Trophoblast cell (in vitro differentiated cells and primary cell): ENCODE data around the gene KRTAP19-8.

ENCODE experiments used
- DNase-seq, 2 donors: peaks; one replicate each; pipeline ENCODE4 v3.0.0-alpha.2; 2016
- H2AFZ ChIP-seq: 2 replicates; pipeline ENCODE4 v1.6.1; 2013; ENCODE audit warnings: low read length, moderate library complexity, mild to moderate bottlenecking; ENCODE audit not compliant: insufficient read depth, poor library complexity
- H2AK5ac ChIP-seq: 2 replicates; pipeline ENCODE4 v1.6.1; 2013; ENCODE audit warnings: mild to moderate bottlenecking, low read length
- H2BK120ac ChIP-seq: 2 replicates; pipeline ENCODE4 v1.6.1; 2013; ENCODE audit warnings: low read length, mild to moderate bottlenecking, moderate library complexity; ENCODE audit not compliant: insufficient read depth, poor library complexity
- H2BK12ac ChIP-seq: 2 replicates; pipeline ENCODE4 v1.6.1; 2013; ENCODE audit warnings: mild to moderate bottlenecking, low read length, moderate library complexity
- H2BK5ac ChIP-seq: 2 replicates; pipeline ENCODE4 v1.6.1; 2013; ENCODE audit warnings: low read length, low read depth, moderate library complexity, mild to moderate bottlenecking; ENCODE audit not compliant: poor library complexity
- H3K14ac ChIP-seq: 2 replicates; pipeline ENCODE4 v1.6.1; 2013; ENCODE audit warnings: mild to moderate bottlenecking, low read length
- H3K18ac ChIP-seq: 2 replicates; pipeline ENCODE4 v1.6.1; 2013; ENCODE audit warnings: mild to moderate bottlenecking, low read length
- H3K23ac ChIP-seq: 2 replicates; pipeline ENCODE4 v1.6.1; 2013; ENCODE audit warnings: low read length
- H3K27ac ChIP-seq: 2 replicates; pipeline ENCODE4 v1.5.1; 2013; ENCODE audit warnings: low read depth, mild to moderate bottlenecking, inconsistent platforms, low read length, moderate library complexity
- H3K27me3 ChIP-seq: 2 replicates; pipeline ENCODE4 v1.6.1; 2013; ENCODE audit warnings: inconsistent platforms, mild to moderate bottlenecking, low read length, moderate library complexity; ENCODE audit not compliant: insufficient read depth
- H3K36me3 ChIP-seq, 2 experiments: 1 replicate in 1 of 2; 2 replicates in 1 of 2; pipeline ENCODE4 v1.6.1; 2013; ENCODE audit warnings: low read length in 2 of 2, mild to moderate bottlenecking in 2 of 2, moderate library complexity in 1 of 2; ENCODE audit not compliant: insufficient read depth in 2 of 2, control insufficient read depth in 1 of 2
- H3K4ac ChIP-seq: 2 replicates; pipeline ENCODE4 v1.6.1; 2013; ENCODE audit warnings: low read depth, mild to moderate bottlenecking, low read length, moderate library complexity
- H3K4me1 ChIP-seq, 2 experiments: 1 replicate in 1 of 2; 2 replicates in 1 of 2; pipeline ENCODE4 v1.6.1; 2013; ENCODE audit warnings: low read length in 2 of 2, mild to moderate bottlenecking in 2 of 2, moderate library complexity in 1 of 2; ENCODE audit not compliant: insufficient read depth in 2 of 2, control insufficient read depth in 1 of 2
- H3K4me2 ChIP-seq: 2 replicates; pipeline ENCODE4 v1.6.1; 2013; ENCODE audit warnings: inconsistent platforms, mild to moderate bottlenecking, low read length, moderate library complexity
- H3K4me3 ChIP-seq: 2 replicates; pipeline ENCODE4 v1.5.1; 2013; ENCODE audit warnings: mild to moderate bottlenecking, low read depth, low read length, inconsistent platforms
- H3K79me1 ChIP-seq: one replicate; pipeline ENCODE4 v1.6.1; 2013; ENCODE audit warnings: low read length
- H3K79me2 ChIP-seq: 2 replicates; pipeline ENCODE4 v1.6.1; 2013; ENCODE audit warnings: low read length, mild to moderate bottlenecking; ENCODE audit not compliant: control insufficient read depth, insufficient read depth, poor library complexity
- H3K9ac ChIP-seq: 2 replicates; pipeline ENCODE4 v1.6.1; 2013; ENCODE audit warnings: mild to moderate bottlenecking, low read length
- H3K9me3 ChIP-seq: 2 replicates; pipeline ENCODE4 v1.6.1; 2013; ENCODE audit warnings: low read depth, mild to moderate bottlenecking, control low read depth, inconsistent platforms, low read length; ENCODE audit not compliant: insufficient read depth
- H4K12ac ChIP-seq: 2 replicates; pipeline ENCODE4 v1.6.1; 2013; ENCODE audit warnings: low read depth, mild to moderate bottlenecking, low read length, moderate library complexity
- H4K8ac ChIP-seq: 2 replicates; pipeline ENCODE4 v1.6.1; 2013; ENCODE audit warnings: low read depth, mild to moderate bottlenecking, low read length, moderate library complexity
- H4K91ac ChIP-seq: one replicate; pipeline ENCODE4 v1.6.1; 2013; ENCODE audit warnings: low read depth, mild to moderate bottlenecking, low read length, moderate library complexity
- WGBS: extraction: QIAGEN DNeasy Blood & Tissue Kit; methylation state at CpG from one replicate; pipeline ENCODE4 v1.1.7; 2013; ENCODE audit warnings: missing lambda C conversion rate; ENCODE audit not compliant: insufficient read length, insufficient coverage; ENCODE audit errors: extremely low coverage; 5-methylcytosine and 5-hydroxymethylcytosine counted together

KRTAP19-8 gene

DNA sequence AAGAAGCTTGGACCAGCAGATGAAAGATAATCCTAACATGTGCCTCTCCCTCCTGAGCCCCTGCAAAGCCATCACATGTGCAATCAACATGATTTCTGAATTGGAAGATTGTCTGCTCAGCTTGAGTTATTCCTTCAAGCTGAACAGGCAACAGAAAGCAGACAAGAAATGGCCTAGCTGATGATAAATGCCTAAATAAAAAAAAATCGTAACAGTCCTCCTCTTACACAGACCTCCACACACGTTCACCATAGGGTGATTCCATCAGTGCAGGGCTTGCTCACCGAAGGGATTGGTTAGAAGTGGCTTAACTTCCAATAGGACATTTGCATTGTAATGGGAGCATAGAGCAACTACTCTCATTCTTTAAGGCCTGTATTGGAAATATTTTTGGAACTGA lies 14.6 kb downstream of the KRTAP19-8 start:
- Histone ChIP-seq H3K4me3 (no peak overlapping the region), H3K4me1 (no peaks in the 10 kb centered on the region), H2AFZ (no peak overlapping the region), H3K9ac (no peak overlapping the region), H3K23ac (no peak overlapping the region), H3K14ac (no peak overlapping the region), H3K36me3 (no peaks in the 10 kb centered on the region), H2BK120ac (no peak overlapping the region), H4K12ac (no peak overlapping the region), H3K4me2 (no peak overlapping the region), H4K8ac (no peak overlapping the region), H3K9me3 (no peaks in the 10 kb centered on the region), H3K27ac (no peak overlapping the region), H3K79me2 (no peaks in the 10 kb centered on the region), H4K91ac (no peak overlapping the region), H3K79me1 (no peaks in the 10 kb centered on the region), H2BK5ac (no peak overlapping the region), H2BK12ac (no peak overlapping the region), H2AK5ac (no peak overlapping the region), H3K27me3 (no peaks in the 10 kb centered on the region), H3K18ac (no peak overlapping the region), H3K4ac (no peak overlapping the region)
- WGBS = no CpG with 5 or more reads among the region's 3 CpGs
- DNase-seq = no peak

DNA sequence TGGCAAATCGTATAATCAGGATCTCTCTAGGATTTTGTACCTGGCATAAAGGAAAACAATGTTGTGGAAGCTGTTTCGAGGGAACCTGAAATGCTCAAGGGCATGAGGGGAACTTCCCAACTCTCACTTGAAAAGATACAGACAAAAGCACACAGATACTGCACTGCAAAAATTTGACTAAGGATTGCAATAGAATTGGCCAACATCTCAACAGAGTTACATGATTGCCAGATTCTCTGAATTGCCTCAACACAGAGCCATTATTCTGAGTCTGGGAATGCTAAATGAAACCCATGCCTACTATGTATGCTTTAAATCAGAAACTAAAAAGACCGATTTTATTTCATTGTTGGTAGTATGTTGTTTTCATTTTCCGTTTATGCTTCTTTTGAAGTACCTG lies 16.0 kb downstream of the KRTAP19-8 start:
- no peak overlapping the region for H2BK12ac ChIP-seq
- no peaks in the 10 kb centered on the region for H3K36me3 ChIP-seq
- H3K9me3 ChIP-seq = no peaks in the 10 kb centered on the region
- no peak overlapping the region for H2AFZ ChIP-seq
- H2BK120ac ChIP-seq = no peak overlapping the region
- H4K8ac ChIP-seq = no peak overlapping the region
- no peak overlapping the region for H3K9ac ChIP-seq
- no peak overlapping the region for H3K18ac ChIP-seq
- H4K12ac ChIP-seq = no peak overlapping the region
- H2BK5ac ChIP-seq = no peak overlapping the region
- no peak overlapping the region for H3K4me3 ChIP-seq
- WGBS = no CpG with 5 or more reads among the region's 4 CpGs
- H4K91ac ChIP-seq = no peak overlapping the region
- H2AK5ac ChIP-seq = no peak overlapping the region
- H3K27me3 ChIP-seq = no peaks in the 10 kb centered on the region
- H3K4ac ChIP-seq = no peak overlapping the region
- no peak overlapping the region for H3K4me2 ChIP-seq
- H3K27ac ChIP-seq = no peak overlapping the region
- no peaks in the 10 kb centered on the region for H3K4me1 ChIP-seq
- no peak overlapping the region for H3K14ac ChIP-seq
- H3K79me1 ChIP-seq = no peaks in the 10 kb centered on the region
- DNase-seq = no peak
- no peaks in the 10 kb centered on the region for H3K79me2 ChIP-seq
- no peak overlapping the region for H3K23ac ChIP-seq

DNA sequence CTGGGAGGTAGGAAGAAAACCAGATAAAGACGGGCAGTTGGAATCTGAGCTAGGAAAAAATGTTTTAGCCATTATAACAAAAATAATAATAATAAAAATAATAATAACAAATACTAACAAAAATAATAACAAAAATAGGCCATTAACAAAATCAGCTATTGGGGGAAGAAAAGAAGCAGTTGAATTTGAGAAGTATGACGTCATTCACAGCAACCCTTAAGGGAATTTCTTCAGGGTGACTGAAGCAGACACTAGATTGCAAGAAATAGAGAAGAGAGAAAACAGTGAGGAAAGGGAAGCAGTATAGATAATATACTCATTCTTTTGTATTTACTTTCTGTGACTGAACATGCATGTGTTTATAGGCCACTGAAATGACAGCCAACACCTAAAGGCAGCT lies 20.0 kb downstream of the KRTAP19-8 start:
- Histone ChIP-seq H3K9me3 (no peaks in the 10 kb centered on the region), H3K79me2 (no peaks in the 10 kb centered on the region), H3K4ac (no peak overlapping the region), H3K36me3 (no peaks in the 10 kb centered on the region), H3K4me2 (no peak overlapping the region), H4K8ac (no peak overlapping the region), H3K27ac (no peak overlapping the region), H4K91ac (no peak overlapping the region), H2BK12ac (no peak overlapping the region), H3K14ac (no peak overlapping the region), H2AK5ac (no peak overlapping the region), H2BK5ac (no peak overlapping the region), H3K79me1 (no peaks in the 10 kb centered on the region), H3K4me3 (no peak overlapping the region), H3K27me3 (no peaks in the 10 kb centered on the region), H3K4me1 (no peaks in the 10 kb centered on the region), H2BK120ac (no peak overlapping the region), H4K12ac (no peak overlapping the region), H3K9ac (no peak overlapping the region), H3K18ac (no peak overlapping the region), H3K23ac (no peak overlapping the region), H2AFZ (no peak overlapping the region)
- no peak for DNase-seq
- no CpG with 5 or more reads among the region's 2 CpGs for WGBS

GRCh38 chr21:31014891-31015290 lies 23.4 kb downstream of the KRTAP19-8 start:
- H4K91ac ChIP-seq = no peak overlapping the region
- H3K79me2 ChIP-seq = no peaks in the 10 kb centered on the region
- no peak overlapping the region for H2BK12ac ChIP-seq
- no peaks in the 10 kb centered on the region for H3K9me3 ChIP-seq
- H3K4ac ChIP-seq = no peak overlapping the region
- H3K36me3 ChIP-seq = no peaks in the 10 kb centered on the region
- no peak overlapping the region for H3K4me2 ChIP-seq
- H3K27me3 ChIP-seq = no peaks in the 10 kb centered on the region
- no peak for DNase-seq
- H2BK120ac ChIP-seq = no peak overlapping the region
- H3K14ac ChIP-seq = no peak overlapping the region
- no peak overlapping the region for H4K12ac ChIP-seq
- no CpG with 5 or more reads among the region's 2 CpGs for WGBS
- H2BK5ac ChIP-seq = no peak overlapping the region
- no peak overlapping the region for H3K18ac ChIP-seq
- H2AK5ac ChIP-seq = no peak overlapping the region
- H3K79me1 ChIP-seq = no peaks in the 10 kb centered on the region
- no peak overlapping the region for H3K27ac ChIP-seq
- no peak overlapping the region for H3K23ac ChIP-seq
- no peak overlapping the region for H3K9ac ChIP-seq
- H3K4me1 ChIP-seq = no peaks in the 10 kb centered on the region
- no peak overlapping the region for H4K8ac ChIP-seq
- H2AFZ ChIP-seq = no peak overlapping the region
- H3K4me3 ChIP-seq = no peak overlapping the region
